HCT116 (cell line): ENCODE measurements around the gene MUC16.

Experiments
- CTCF ChIP-seq, 3 experiments: fragments of 200-600 bp in 1 of 3; sonication (generic) in 1 of 3; IDR thresholded peaks in 2 of 3; conservative IDR thresholded peaks in 1 of 3; 2 replicates each; pipeline ENCODE4 v1.5.1; 2012 to 2017; ENCODE audit warnings: low read depth in 2 of 3, low read length in 2 of 3, antibody characterized with exemption in 1 of 3, borderline replicate concordance in 1 of 3, control low read depth in 1 of 3, mild to moderate bottlenecking in 1 of 3, mixed read lengths in 1 of 3, mixed run types in 1 of 3, moderate library complexity in 1 of 3; ENCODE audit not compliant: insufficient read depth in 1 of 3
- JUND ChIP-seq: IDR thresholded peaks from 2 replicates; pipeline ENCODE4 v1.6.1; 2012
- POLR2AphosphoS5 ChIP-seq: IDR thresholded peaks from 2 replicates; pipeline ENCODE4 v1.6.1; 2011; ENCODE audit warnings: mild to moderate bottlenecking, low read depth, low read length, moderate library complexity

GRCh38 chr19:9032136-9032631 lies 22.0 kb upstream of the MUC16 start:
- TF ChIP-seq POLR2AphosphoS5 (no peak), CTCF (IDR thresholded peaks at IDR 0.05 in 2 of 3, conservative IDR thresholded peaks at IDR 0.05 in 1 of 3; ENCODE audit: borderline replicate concordance in 1 of 3, insufficient read depth in 1 of 3, low read depth in 2 of 3, low read length in 2 of 3) (no peak), JUND (no peak)
